WTC11 (cell line): ENCODE results near the gene PHKB. TPM values are rescaled to one million over a fixed set of nuclear protein-coding genes. Genes with fewer than 3 reads are reported as not detected.

Experiments
- ATAC-seq: fragments of 200-7000 bp; cut with Tn5 transposase; 2 replicates; pipeline ENCODE4 v1.10.0; 2021; ENCODE audit warnings: mild to moderate bottlenecking, moderate library complexity
- CTCF ChIA-PET: fragments of 300-600 bp; sonication (Branson Sonifier 250); formaldehyde crosslinking; loops from one replicate; lab custom pipeline; 2021; ENCODE audit warnings: antibody characterized with exemption; lab: Charles Lee
- POLR2A ChIA-PET: fragments of 350-600 bp; sonication (Branson Sonifier 250); formaldehyde crosslinking; loops from one replicate; lab custom pipeline; 2021; ENCODE audit warnings: antibody characterized with exemption; lab: Charles Lee
- DNase-seq: peaks from one replicate; pipeline ENCODE4 v3.0.0; 2021; ENCODE audit warnings: low spot score
- H3K27ac Mint-ChIP-seq: 2 replicates; pipeline ENCODE4 v1.8.0; 2021; ENCODE audit warnings: mixed read lengths
- H3K27me3 Mint-ChIP-seq: 2 replicates; pipeline ENCODE4 v1.8.0; 2021; ENCODE audit warnings: low read depth, mild to moderate bottlenecking, moderate library complexity, mixed read lengths
- H3K36me3 Mint-ChIP-seq: 2 replicates; pipeline ENCODE4 v1.8.0; 2021; ENCODE audit warnings: mixed read lengths
- H3K4me1 Mint-ChIP-seq: 2 replicates; pipeline ENCODE4 v1.8.0; 2022; ENCODE audit warnings: mixed read lengths
- H3K4me3 Mint-ChIP-seq: 2 replicates; pipeline ENCODE4 v1.8.0; 2021; ENCODE audit warnings: mild to moderate bottlenecking, moderate library complexity, mixed read lengths
- H3K9me3 Mint-ChIP-seq: 2 replicates; pipeline ENCODE4 v1.8.0; 2021; ENCODE audit warnings: mixed read lengths
- ATF1 ChIP-seq: sonication (generic); formaldehyde crosslinking; IDR thresholded peaks from 2 replicates; pipeline ENCODE4 v1.8.1; 2023; ENCODE audit warnings: mild to moderate bottlenecking, moderate library complexity, missing genetic modification reagents
- ATF2 ChIP-seq: sonication (generic); formaldehyde crosslinking; IDR thresholded peaks from 2 replicates; pipeline ENCODE4 v1.8.1; 2022; ENCODE audit warnings: low read depth, missing genetic modification reagents, borderline replicate concordance
- EMX1 ChIP-seq: fragments of 250-450 bp; sonication (Bioruptor Pico); IDR thresholded peaks from 2 replicates; pipeline ENCODE4 v1.8.0; 2021; ENCODE audit warnings: mild to moderate bottlenecking
- GABPB1 ChIP-seq: sonication (generic); formaldehyde crosslinking; IDR thresholded peaks from 2 replicates; pipeline ENCODE4 v1.8.1; 2023; ENCODE audit warnings: mild to moderate bottlenecking, missing genetic modification reagents
- HMGA2 ChIP-seq: fragments of 250-450 bp; sonication (Bioruptor Pico); IDR thresholded peaks from 2 replicates; pipeline ENCODE4 v1.4.0; 2021; ENCODE audit warnings: mild to moderate bottlenecking, moderate library complexity
- IRF1 ChIP-seq: sonication (generic); formaldehyde crosslinking; IDR thresholded peaks from 2 replicates; pipeline ENCODE4 v1.8.0; 2023; ENCODE audit warnings: missing genetic modification reagents
- JAZF1 ChIP-seq: fragments of 250-450 bp; sonication (Bioruptor Pico); IDR thresholded peaks from 2 replicates; pipeline ENCODE4 v1.9.0; 2021; ENCODE audit warnings: moderate library complexity, mild to moderate bottlenecking, inconsistent platforms
- MXD4 ChIP-seq: fragments of 250-450 bp; sonication (Bioruptor Pico); IDR thresholded peaks from 2 replicates; pipeline ENCODE4 v1.8.0; 2021; ENCODE audit warnings: mild to moderate bottlenecking, moderate library complexity, borderline replicate concordance
- NR1H2 ChIP-seq: sonication (generic); formaldehyde crosslinking; IDR thresholded peaks from 2 replicates; pipeline ENCODE4 v1.9.0; 2021; ENCODE audit warnings: mild to moderate bottlenecking, moderate library complexity, missing genetic modification reagents
- PREB ChIP-seq: sonication (generic); formaldehyde crosslinking; IDR thresholded peaks from 2 replicates; pipeline ENCODE4 v1.8.1; 2022; ENCODE audit warnings: mild to moderate bottlenecking, missing genetic modification reagents, moderate library complexity, borderline replicate concordance
- RELA ChIP-seq: sonication (generic); formaldehyde crosslinking; IDR thresholded peaks from 2 replicates; pipeline ENCODE4 v1.8.1; 2022; ENCODE audit warnings: missing genetic modification reagents, mild to moderate bottlenecking, borderline replicate concordance
- SMAD3 ChIP-seq: sonication (generic); formaldehyde crosslinking; IDR thresholded peaks from 2 replicates; pipeline ENCODE4 v1.8.0; 2022; ENCODE audit warnings: missing genetic modification reagents, mild to moderate bottlenecking, borderline replicate concordance
- SOX15 ChIP-seq: fragments of 250-450 bp; sonication (Bioruptor Pico); IDR thresholded peaks from 2 replicates; pipeline ENCODE4 v1.9.0; 2021; ENCODE audit warnings: mild to moderate bottlenecking
- ZNF396 ChIP-seq: fragments of 250-450 bp; sonication (Bioruptor Pico); IDR thresholded peaks from 2 replicates; pipeline ENCODE4 v1.8.0; 2021; ENCODE audit warnings: mild to moderate bottlenecking, moderate library complexity, borderline replicate concordance
- total RNA-seq: library from RNA; stranded (reverse); gene quantifications from 3 replicates; pipeline ENCODE4 v1.2.3, GENCODE V29; 2021
- TF ChIP-seq, protein P1 (sequence below): sonication (generic); formaldehyde crosslinking; IDR thresholded peaks from 2 replicates; pipeline ENCODE4 v1.8.0; 2023; ENCODE audit warnings: mild to moderate bottlenecking, missing genetic modification reagents
- TF ChIP-seq, protein P2 (sequence below): sonication (generic); formaldehyde crosslinking; IDR thresholded peaks from 2 replicates; pipeline ENCODE4 v1.8.0; 2022; ENCODE audit warnings: mild to moderate bottlenecking, missing genetic modification reagents

PHKB gene
- total RNA-seq, 1 experiment from 2014 or later = 43.9 TPM

DNA sequence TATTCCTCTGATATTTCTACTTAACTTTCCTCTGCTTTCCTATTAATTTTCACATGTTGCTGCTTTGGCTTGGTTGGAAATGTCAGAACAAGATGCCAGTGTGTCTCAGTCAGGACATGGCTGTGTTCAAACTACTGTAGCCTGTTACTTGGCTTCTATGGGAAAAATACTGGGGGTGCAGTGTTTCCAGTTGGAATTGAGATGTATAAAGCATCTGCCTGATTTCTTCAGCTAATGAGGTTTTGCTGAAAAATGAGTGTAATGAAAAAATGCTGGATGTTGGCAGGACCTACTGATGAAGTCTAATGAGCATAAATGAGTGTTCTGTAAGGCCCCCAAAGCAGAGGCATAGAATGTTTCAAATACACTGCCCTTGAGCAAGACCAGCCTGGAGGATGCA is 166.6 kb downstream of the PHKB start:
- no peak overlapping the region for H3K4me3 Mint-ChIP-seq
- peaks cover 20% of the 10 kb centered on the region for H3K4me1 Mint-ChIP-seq
- peaks cover 3% of the 10 kb centered on the region; the same call in 1 of the 2 replicates for H3K9me3 Mint-ChIP-seq
- ChIA-PET POLR2A (no interaction called here), CTCF (interaction anchor here (0.8 kb wide), 1 partner anchor 537 kb away, joined by 3 read pairs; no protein-coding TSS in a partner anchor)
- no peaks in the 10 kb centered on the region for H3K27me3 Mint-ChIP-seq
- no peak for TF ChIP-seq ATF1 (CRISPR knock-in tag)
- DNase-seq = no peak
- H3K27ac Mint-ChIP-seq = no peak overlapping the region
- no peak for ATAC-seq
- H3K36me3 Mint-ChIP-seq = peaks cover 5% of the 10 kb centered on the region

GRCh38 chr16:47631131-47631530 is 170.0 kb downstream of the PHKB start:
- no peak overlapping the region for H3K27ac Mint-ChIP-seq
- POLR2A ChIA-PET = no interaction called here

DNA sequence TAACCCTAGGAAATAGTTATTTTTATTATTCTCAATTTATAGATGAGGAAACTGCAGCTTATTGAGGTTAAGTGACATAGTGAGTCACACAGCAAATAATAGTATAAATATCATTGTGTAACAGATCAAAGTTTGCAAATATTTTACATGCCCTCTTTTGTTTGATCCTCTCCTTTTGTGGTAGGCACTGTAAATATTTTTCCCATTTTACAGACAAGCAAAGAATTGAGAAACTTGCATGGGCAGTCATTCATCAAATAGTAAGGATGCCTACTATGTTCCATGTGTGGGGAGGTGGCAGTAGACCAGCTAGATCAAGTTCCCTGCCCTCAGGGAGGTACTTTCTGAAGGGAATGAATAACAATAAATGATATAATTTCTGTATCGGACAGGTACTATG is 173.0 kb downstream of the PHKB start:
- ChIA-PET CTCF (no interaction called here), POLR2A (no interaction called here)
- Mint-ChIP-seq H3K4me3 (no peak overlapping the region), H3K36me3 (peaks cover 3% of the 10 kb centered on the region; the same call in 1 of the 2 replicates), H3K4me1 (peaks cover 7% of the 10 kb centered on the region), H3K27me3 (no peaks in the 10 kb centered on the region), H3K27ac (no peak overlapping the region), H3K9me3 (peaks cover 3% of the 10 kb centered on the region; the same call in 1 of the 2 replicates)
- TF ChIP-seq GABPB1 (CRISPR knock-in tag) = 0 out of 2 replicates have a peak, but pooled peaks have one; percentile 41
- TF ChIP-seq ZNF396 (CRISPR knock-in tag) = no peak
- no peak for ATAC-seq
- DNase-seq = no peak

More at GRCh38 chr16:47631131-47631530, 170.0 kb downstream of the PHKB start:
- no peak overlapping the region for H3K4me3 Mint-ChIP-seq
- H3K27me3 Mint-ChIP-seq = no peaks in the 10 kb centered on the region
- peaks cover 5% of the 10 kb centered on the region for H3K36me3 Mint-ChIP-seq
- TF ChIP-seq IRF1 (CRISPR knock-in tag) = no peak
- no peak for TF ChIP-seq SMAD3 (CRISPR knock-in tag)
- TF ChIP-seq MXD4 = no peak
- no peak for TF ChIP-seq PREB (CRISPR knock-in tag)
- TF ChIP-seq, protein P1, sequence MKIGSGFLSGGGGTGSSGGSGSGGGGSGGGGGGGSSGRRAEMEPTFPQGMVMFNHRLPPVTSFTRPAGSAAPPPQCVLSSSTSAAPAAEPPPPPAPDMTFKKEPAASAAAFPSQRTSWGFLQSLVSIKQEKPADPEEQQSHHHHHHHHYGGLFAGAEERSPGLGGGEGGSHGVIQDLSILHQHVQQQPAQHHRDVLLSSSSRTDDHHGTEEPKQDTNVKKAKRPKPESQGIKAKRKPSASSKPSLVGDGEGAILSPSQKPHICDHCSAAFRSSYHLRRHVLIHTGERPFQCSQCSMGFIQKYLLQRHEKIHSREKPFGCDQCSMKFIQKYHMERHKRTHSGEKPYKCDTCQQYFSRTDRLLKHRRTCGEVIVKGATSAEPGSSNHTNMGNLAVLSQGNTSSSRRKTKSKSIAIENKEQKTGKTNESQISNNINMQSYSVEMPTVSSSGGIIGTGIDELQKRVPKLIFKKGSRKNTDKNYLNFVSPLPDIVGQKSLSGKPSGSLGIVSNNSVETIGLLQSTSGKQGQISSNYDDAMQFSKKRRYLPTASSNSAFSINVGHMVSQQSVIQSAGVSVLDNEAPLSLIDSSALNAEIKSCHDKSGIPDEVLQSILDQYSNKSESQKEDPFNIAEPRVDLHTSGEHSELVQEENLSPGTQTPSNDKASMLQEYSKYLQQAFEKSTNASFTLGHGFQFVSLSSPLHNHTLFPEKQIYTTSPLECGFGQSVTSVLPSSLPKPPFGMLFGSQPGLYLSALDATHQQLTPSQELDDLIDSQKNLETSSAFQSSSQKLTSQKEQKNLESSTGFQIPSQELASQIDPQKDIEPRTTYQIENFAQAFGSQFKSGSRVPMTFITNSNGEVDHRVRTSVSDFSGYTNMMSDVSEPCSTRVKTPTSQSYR (CRISPR knock-in tag) = no peak
- TF ChIP-seq, protein P2, sequence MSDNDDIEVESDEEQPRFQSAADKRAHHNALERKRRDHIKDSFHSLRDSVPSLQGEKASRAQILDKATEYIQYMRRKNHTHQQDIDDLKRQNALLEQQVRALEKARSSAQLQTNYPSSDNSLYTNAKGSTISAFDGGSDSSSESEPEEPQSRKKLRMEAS = no peak
- TF ChIP-seq SOX15 (CRISPR knock-in tag) = no peak
- no peak for TF ChIP-seq HMGA2 (CRISPR knock-in tag)
- no peak for TF ChIP-seq EMX1 (CRISPR knock-in tag)
- TF ChIP-seq ATF2 = no peak
- TF ChIP-seq NR1H2 (CRISPR knock-in tag) = no peak
- no peak for TF ChIP-seq JAZF1 (CRISPR knock-in tag)
- no peak for TF ChIP-seq RELA
- TF ChIP-seq, all 79 proteins: peak for 0
- peaks cover 18% of the 10 kb centered on the region for H3K4me1 Mint-ChIP-seq
- peaks cover 3% of the 10 kb centered on the region; the same call in 1 of the 2 replicates for H3K9me3 Mint-ChIP-seq
- CTCF ChIA-PET = interaction anchor here (0.8 kb wide), 1 partner anchor 489 kb away, joined by 3 read pairs; no protein-coding TSS in a partner anchor
- no peak for DNase-seq
- no peak for ATAC-seq
